ENCODE results near the gene ASCC1. TPM values are rescaled to one million over a fixed set of nuclear protein-coding genes. Genes with fewer than 3 reads are reported as not detected.

The ASCC1 gene
- total and polyA plus RNA-seq, 2 donors (not counting 3 experiments of a cell fraction or from before 2014, with no cell fraction given) = 16.0 to 24.9 TPM

DNA sequence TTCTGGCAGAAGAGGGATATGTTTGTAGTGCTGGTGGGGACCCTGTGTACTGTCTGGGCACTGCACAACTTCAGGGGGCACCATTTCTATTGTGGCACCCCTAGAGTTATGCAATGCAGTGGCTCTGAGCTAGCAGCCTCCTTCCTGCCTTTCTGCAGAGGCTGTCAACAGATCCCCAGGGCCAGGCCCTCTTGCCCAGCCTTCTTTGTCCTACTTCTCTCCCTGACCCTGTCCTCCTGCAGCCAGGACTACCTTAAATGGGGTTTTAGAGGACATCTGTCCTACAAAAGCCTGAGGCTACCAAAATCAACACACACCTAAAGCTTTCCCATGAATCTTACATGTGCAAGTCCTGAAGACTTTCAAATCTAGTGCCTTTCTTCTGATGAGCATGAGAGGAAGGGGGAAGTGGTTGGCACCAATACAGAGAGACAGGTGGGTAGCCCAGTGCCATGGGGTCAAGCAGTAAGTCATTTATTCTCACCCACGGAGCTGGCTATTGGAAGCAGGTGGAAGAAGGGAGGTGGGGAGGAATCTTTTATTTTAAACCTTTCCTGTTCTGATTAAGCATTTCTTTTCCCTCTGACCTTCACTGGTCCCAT is 130.1 kb downstream of the ASCC1 start:
- Histone ChIP-seq H3K79me2 (ENCODE audit: control insufficient read depth, insufficient read depth, low read length) (no peaks in the 10 kb centered on the region), H3K36me3 (ENCODE audit: control insufficient read depth in 2 of 2, extremely low read depth in 1 of 2, insufficient read depth in 2 of 2, low read length in 2 of 2) (no peaks in the 10 kb centered on the region), H3K4me3 (replicated peaks in 1 of 3; ENCODE audit: insufficient read depth in 1 of 3, low read depth in 1 of 3, low read length in 3 of 3) (no peak overlapping the region), H3K9me3 (replicated peaks; ENCODE audit: control insufficient read depth, insufficient read depth, low read length) (no peaks in the 10 kb centered on the region), H3K27ac (ENCODE audit: insufficient read depth, low read depth, low read length) (no peak overlapping the region), H3K4me2 (ENCODE audit: insufficient read depth, low read length) (no peak overlapping the region), H3K9ac (replicated peaks; ENCODE audit: extremely low read depth, insufficient read depth, low read length) (no peak overlapping the region), H3K27me3 (ENCODE audit: control insufficient read depth in 2 of 2, insufficient read depth in 2 of 2, low read length in 2 of 2) (peaks cover 19 to 25% of the 10 kb centered on the region in 2 experiments), H4K20me1 (replicated peaks; ENCODE audit: control insufficient read depth, extremely low read depth, insufficient read depth, low read length) (no peaks in the 10 kb centered on the region), H3K4me1 (ENCODE audit: control insufficient read depth, extremely low read depth, insufficient read depth, low read length) (peaks cover 9% of the 10 kb centered on the region), H3K9me1 (replicated peaks; ENCODE audit: control insufficient read depth, extremely low read depth, insufficient read depth, low read length) (no peaks in the 10 kb centered on the region), H2AFZ (ENCODE audit: low read depth, low read length) (no peak overlapping the region)
- no peak for FAIRE-seq
- DNase-seq (ENCODE audit: low read depth, low spot score) = no peak
- TF ChIP-seq, protein P1, sequence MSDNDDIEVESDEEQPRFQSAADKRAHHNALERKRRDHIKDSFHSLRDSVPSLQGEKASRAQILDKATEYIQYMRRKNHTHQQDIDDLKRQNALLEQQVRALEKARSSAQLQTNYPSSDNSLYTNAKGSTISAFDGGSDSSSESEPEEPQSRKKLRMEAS (IDR thresholded peaks at IDR 0.05; ENCODE audit: insufficient read depth, insufficient read length) = no peak
- no peak for TF ChIP-seq MYC (IDR thresholded peaks at IDR 0.05; ENCODE audit: low read depth, low read length)
- no peak for TF ChIP-seq POLR2A (IDR thresholded peaks at IDR 0.05; ENCODE audit: low read depth, low read length)
- no peak for TF ChIP-seq FOS (IDR thresholded peaks at IDR 0.05; ENCODE audit: borderline replicate concordance, insufficient read depth, low read length)
- TF ChIP-seq POLR2AphosphoS5 (IDR thresholded peaks at IDR 0.05; ENCODE audit: insufficient read depth, low read depth, low read length) = no peak
- TF ChIP-seq GATA2 (IDR thresholded peaks at IDR 0.05; ENCODE audit: insufficient read depth, insufficient read length, low read depth, low read length) = no peak
- no peak for TF ChIP-seq EZH2 (IDR thresholded peaks at IDR 0.05; ENCODE audit: borderline replicate concordance, low read depth, low read length, severe bottlenecking)
- TF ChIP-seq, protein P2, sequence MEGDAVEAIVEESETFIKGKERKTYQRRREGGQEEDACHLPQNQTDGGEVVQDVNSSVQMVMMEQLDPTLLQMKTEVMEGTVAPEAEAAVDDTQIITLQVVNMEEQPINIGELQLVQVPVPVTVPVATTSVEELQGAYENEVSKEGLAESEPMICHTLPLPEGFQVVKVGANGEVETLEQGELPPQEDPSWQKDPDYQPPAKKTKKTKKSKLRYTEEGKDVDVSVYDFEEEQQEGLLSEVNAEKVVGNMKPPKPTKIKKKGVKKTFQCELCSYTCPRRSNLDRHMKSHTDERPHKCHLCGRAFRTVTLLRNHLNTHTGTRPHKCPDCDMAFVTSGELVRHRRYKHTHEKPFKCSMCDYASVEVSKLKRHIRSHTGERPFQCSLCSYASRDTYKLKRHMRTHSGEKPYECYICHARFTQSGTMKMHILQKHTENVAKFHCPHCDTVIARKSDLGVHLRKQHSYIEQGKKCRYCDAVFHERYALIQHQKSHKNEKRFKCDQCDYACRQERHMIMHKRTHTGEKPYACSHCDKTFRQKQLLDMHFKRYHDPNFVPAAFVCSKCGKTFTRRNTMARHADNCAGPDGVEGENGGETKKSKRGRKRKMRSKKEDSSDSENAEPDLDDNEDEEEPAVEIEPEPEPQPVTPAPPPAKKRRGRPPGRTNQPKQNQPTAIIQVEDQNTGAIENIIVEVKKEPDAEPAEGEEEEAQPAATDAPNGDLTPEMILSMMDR (IDR thresholded peaks at IDR 0.05; ENCODE audit: extremely low read depth in 1 of 2, insufficient read depth in 1 of 2, low read depth in 1 of 2, low read length in 2 of 2) = no peak
- no peak for TF ChIP-seq JUN (IDR thresholded peaks at IDR 0.05; ENCODE audit: borderline replicate concordance, insufficient read depth, insufficient read length, low read depth)
- BruUV-seq (replicated peaks) = no TSS peak
- dilution Hi-C loops (cut with MboI; ENCODE audit: extremely low pct_ligation_motif_present, low sequenced_read_pairs) (no loop called here), intact Hi-C loops (cut with micrococcal nuclease) (no loop called here)
- ChIA-PET CTCF (interaction anchor here (0.6 to 1.7 kb wide), 2 partner anchors 18 to 37 kb away, joined by 3 to 7 read pairs; no protein-coding TSS in a partner anchor), POLR2A (no interaction called here)
